Hepatocyte (in vitro differentiated cells): ENCODE data around the gene RS1. TPM values are rescaled to one million over a fixed set of nuclear protein-coding genes. Genes with fewer than 3 reads are reported as not detected.

Source experiments
- DNase-seq: peaks from one replicate; pipeline ENCODE4 v3.0.0-alpha.2; 2016; ENCODE audit warnings: low spot score
- H2AFZ ChIP-seq: fragments of 200-600 bp; sonication (generic); 2 replicates; pipeline ENCODE4 v1.6.0; 2016; ENCODE audit warnings: antibody characterized with exemption, mild to moderate bottlenecking
- H3K27ac ChIP-seq: fragments of 200-600 bp; sonication (generic); 2 replicates; pipeline ENCODE4 v1.5.1; 2016; ENCODE audit warnings: mild to moderate bottlenecking
- H3K27me3 ChIP-seq: fragments of 200-600 bp; sonication (generic); 2 replicates; pipeline ENCODE4 v1.6.1; 2016
- H3K36me3 ChIP-seq: fragments of 200-600 bp; sonication (generic); replicated peaks from 2 replicates; pipeline ENCODE4 v1.5.1; 2016; ENCODE audit warnings: low read depth; ENCODE audit not compliant: insufficient read depth
- H3K4me1 ChIP-seq: fragments of 200-600 bp; sonication (generic); 2 replicates; pipeline ENCODE4 v1.5.1; 2016; ENCODE audit warnings: mild to moderate bottlenecking, moderate library complexity; ENCODE audit not compliant: insufficient read depth
- H3K4me2 ChIP-seq: fragments of 200-600 bp; sonication (generic); 2 replicates; pipeline ENCODE4 v1.6.0; 2016
- H3K4me3 ChIP-seq: fragments of 200-600 bp; sonication (generic); 2 replicates; pipeline ENCODE4 v1.5.1; 2016; ENCODE audit warnings: mild to moderate bottlenecking
- H3K79me2 ChIP-seq: fragments of 200-600 bp; sonication (generic); 2 replicates; pipeline ENCODE4 v1.6.0; 2017; ENCODE audit warnings: mild to moderate bottlenecking
- H3K9me2 ChIP-seq: fragments of 200-600 bp; sonication (generic); replicated peaks from 2 replicates; pipeline ENCODE4 v1.6.0; 2017; ENCODE audit warnings: mild to moderate bottlenecking; ENCODE audit not compliant: insufficient read depth
- H3K9me3 ChIP-seq: fragments of 200-600 bp; sonication (generic); 2 replicates; pipeline ENCODE4 v1.5.1; 2016; ENCODE audit warnings: low read depth, mild to moderate bottlenecking
- H4K20me1 ChIP-seq: fragments of 200-600 bp; sonication (generic); 2 replicates; pipeline ENCODE4 v1.6.0; 2016; ENCODE audit warnings: mild to moderate bottlenecking; ENCODE audit not compliant: insufficient read depth, poor library complexity, severe bottlenecking
- CTCF ChIP-seq: fragments of 200-600 bp; sonication (generic); IDR thresholded peaks from 2 replicates; pipeline ENCODE4 v1.5.1; 2016; ENCODE audit warnings: antibody characterized with exemption, mild to moderate bottlenecking; ENCODE audit not compliant: poor library complexity
- EZH2 ChIP-seq: fragments of 200-600 bp; sonication (generic); IDR thresholded peaks from 2 replicates; pipeline ENCODE4 v1.6.1; 2016; ENCODE audit warnings: antibody characterized with exemption, mild to moderate bottlenecking, borderline replicate concordance
- EZH2phosphoT487 ChIP-seq: fragments of 200-600 bp; sonication (generic); IDR thresholded peaks from one replicate; pipeline ENCODE4 v1.6.1; 2018; ENCODE audit warnings: antibody characterized with exemption, mild to moderate bottlenecking, low read depth, moderate library complexity; ENCODE audit not compliant: unreplicated experiment, severe bottlenecking
- WGBS: methylation state at CpG from one replicate; pipeline ENCODE4 v1.1.6; 2016; ENCODE audit warnings: low lambda C conversion rate; ENCODE audit errors: missing lambda C conversion rate; 5-methylcytosine and 5-hydroxymethylcytosine counted together
- polyA plus RNA-seq: library from polyadenylated mRNA; unstranded; fragments of >200 nt; fragmentation: Nextera tagmentation; extraction: Ambion mirVana; gene quantifications from 2 replicates; pipeline ENCODE4 v1.2.1, GENCODE V29; 2016
- total RNA-seq: library from RNA; depleted of rRNA; stranded (reverse); fragments of >200 nt; gene quantifications from 2 replicates; pipeline ENCODE4 v1.2.3, GENCODE V29; 2014

The RS1 gene
- total and polyA plus RNA-seq, 2 experiments from 2014 or later = 0.43 TPM; not detected in 1

DNA sequence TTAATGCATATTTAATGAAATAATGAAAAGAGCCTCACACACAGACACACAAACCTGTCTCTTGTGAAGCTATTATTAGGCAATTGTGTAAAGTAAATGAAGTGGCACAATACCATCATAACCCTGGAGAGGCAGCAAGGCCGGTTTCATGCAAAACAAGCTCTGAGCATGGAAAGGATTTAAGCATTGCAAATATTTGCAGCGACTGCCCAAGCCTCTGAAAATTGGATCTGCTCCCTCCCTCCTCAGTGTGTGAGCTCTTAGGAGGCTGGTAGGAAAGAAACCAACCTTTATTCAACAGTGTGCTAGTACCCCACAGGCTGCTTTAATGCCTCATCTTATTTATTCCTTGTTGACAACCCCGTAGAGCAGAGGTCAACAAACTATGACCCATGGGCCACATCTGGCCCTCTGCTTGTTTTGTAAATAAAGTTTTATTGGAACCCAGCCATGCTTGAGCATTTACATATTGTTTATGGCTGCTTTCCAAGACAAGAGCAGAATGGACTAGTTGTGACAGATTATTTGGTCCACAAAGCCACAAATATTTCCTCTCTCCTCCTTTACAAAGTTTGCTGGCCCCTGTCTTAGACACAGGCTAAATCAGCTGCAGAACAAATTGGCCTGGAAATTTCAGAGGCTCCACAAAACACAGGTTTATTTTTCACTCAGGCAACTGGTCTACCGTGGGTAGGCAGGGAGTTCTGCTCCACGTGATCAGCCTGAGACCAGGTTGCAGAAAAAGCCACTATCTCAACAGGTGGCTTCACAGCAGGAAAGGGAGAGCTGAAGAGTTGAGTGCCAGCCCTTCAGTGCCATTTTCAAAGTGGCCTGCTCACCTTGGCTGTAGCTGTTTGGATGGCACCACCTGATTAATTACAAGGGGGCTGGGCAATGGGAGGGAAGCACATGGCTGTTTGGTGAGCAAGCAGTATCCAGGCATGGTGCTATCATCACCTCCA lies 16.8 kb downstream of the RS1 start:
- Histone ChIP-seq H3K36me3 (no peaks in the 10 kb centered on the region), H2AFZ (no peak overlapping the region), H4K20me1 (no peaks in the 10 kb centered on the region), H3K9me3 (no peaks in the 10 kb centered on the region), H3K27ac (no peak overlapping the region), H3K4me1 (no peaks in the 10 kb centered on the region), H3K4me2 (no peak overlapping the region), H3K9me2 (no peaks in the 10 kb centered on the region), H3K27me3 (no peaks in the 10 kb centered on the region), H3K4me3 (no peak overlapping the region), H3K79me2 (no peaks in the 10 kb centered on the region)
- WGBS = 44% methylated on average over 5 of the region's 5 CpGs
- DNase-seq = no peak
- TF ChIP-seq EZH2 = no peak
- TF ChIP-seq EZH2phosphoT487 = no peak
- no peak for TF ChIP-seq CTCF

DNA sequence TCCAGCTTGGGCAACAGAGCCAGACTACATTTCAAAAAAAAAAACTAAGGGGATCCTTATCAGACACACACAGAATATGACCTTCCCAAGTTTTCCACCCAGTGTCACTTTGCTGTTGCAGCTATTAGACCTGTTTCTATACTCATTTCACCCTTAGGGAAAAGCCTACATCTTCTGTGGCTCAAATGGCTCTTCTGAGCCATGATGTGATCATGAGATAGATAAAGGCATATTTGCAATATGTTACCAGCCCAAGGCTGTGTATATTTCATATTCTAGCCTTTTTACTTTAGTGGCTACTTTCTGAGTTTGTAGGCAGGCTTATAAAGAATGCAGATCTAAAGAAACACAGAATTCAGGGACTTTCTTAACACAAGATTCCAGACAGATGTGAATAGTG lies 19.3 kb downstream of the RS1 start:
- H3K4me2 ChIP-seq = no peak overlapping the region
- H3K9me2 ChIP-seq = no peaks in the 10 kb centered on the region
- H3K27me3 ChIP-seq = no peaks in the 10 kb centered on the region
- no peak overlapping the region for H3K27ac ChIP-seq
- H3K79me2 ChIP-seq = no peaks in the 10 kb centered on the region
- H3K36me3 ChIP-seq = no peaks in the 10 kb centered on the region
- H2AFZ ChIP-seq = no peak overlapping the region
- no peak overlapping the region for H3K4me3 ChIP-seq
- no peak for DNase-seq
- no peaks in the 10 kb centered on the region for H3K4me1 ChIP-seq
- no peaks in the 10 kb centered on the region for H4K20me1 ChIP-seq
- H3K9me3 ChIP-seq = no peaks in the 10 kb centered on the region
- TF ChIP-seq EZH2phosphoT487 = no peak
- no peak for TF ChIP-seq EZH2
- TF ChIP-seq CTCF = no peak

DNA sequence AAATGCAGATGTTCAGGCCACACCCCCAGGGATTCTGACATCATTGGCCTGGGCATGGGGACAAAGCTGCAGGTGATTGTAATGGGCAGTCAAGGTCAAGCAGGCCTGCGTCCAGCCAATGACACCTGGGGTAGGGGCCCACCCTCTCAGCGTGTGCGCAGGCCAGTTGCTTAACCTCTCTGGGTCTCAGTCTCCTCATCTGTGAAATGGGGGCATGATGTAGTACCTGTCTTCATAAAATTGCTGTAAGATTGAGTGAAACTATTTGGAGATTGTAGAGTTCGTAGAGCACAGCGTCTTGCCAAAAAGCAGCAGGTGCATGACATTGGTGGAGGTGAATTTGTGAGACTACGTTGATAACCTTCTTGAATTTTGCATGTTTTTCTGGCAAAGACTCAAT lies 21.2 kb downstream of the RS1 start:
- WGBS = 94% methylated on average over 6 of the region's 6 CpGs
- no peak for DNase-seq
- Histone ChIP-seq H3K4me2 (no peak overlapping the region), H3K36me3 (no peaks in the 10 kb centered on the region), H3K79me2 (no peaks in the 10 kb centered on the region), H3K27me3 (no peaks in the 10 kb centered on the region), H4K20me1 (no peaks in the 10 kb centered on the region), H3K9me3 (no peaks in the 10 kb centered on the region), H3K9me2 (no peaks in the 10 kb centered on the region), H2AFZ (no peak overlapping the region), H3K27ac (peak overlapping the region; percentile 29), H3K4me1 (no peaks in the 10 kb centered on the region), H3K4me3 (no peak overlapping the region)
- TF ChIP-seq CTCF (no peak), EZH2phosphoT487 (no peak), EZH2 (no peak)
